HepG2 (cell line): ENCODE results near the gene GNL1.

Experiments used
- CREB3 ChIP-seq: sonication (generic); formaldehyde crosslinking; IDR thresholded peaks from 2 replicates; pipeline ENCODE4 v1.5.0; 2020; ENCODE audit warnings: missing genetic modification reagents
- NONO ChIP-seq, 2 experiments: fragments of 450-650 bp in 1 of 2; sonication (generic) in 1 of 2; formaldehyde crosslinking in 1 of 2; IDR thresholded peaks in 1 of 2; conservative IDR thresholded peaks in 1 of 2; 2 replicates each; pipeline versions ENCODE4 v1.6.1 to v1.8.0; 2017 to 2022; ENCODE audit warnings: mild to moderate bottlenecking in 1 of 2, missing genetic modification reagents in 1 of 2, moderate library complexity in 1 of 2
- SMARCE1 ChIP-seq: fragments of 450-650 bp; IDR thresholded peaks from 2 replicates; pipeline ENCODE4 v1.6.1; 2017; ENCODE audit warnings: borderline replicate concordance
- ZMAT3 ChIP-seq: sonication (generic); formaldehyde crosslinking; conservative IDR thresholded peaks from 2 replicates; pipeline ENCODE4 v1.7.0; 2021; ENCODE audit warnings: missing genetic modification reagents

GRCh38 chr6:30600451-30600961, 44.2 kb upstream of the GNL1 start:
- TF ChIP-seq CREB3 (CRISPR knock-in tag), result no peak
- no peak for TF ChIP-seq ZMAT3 (CRISPR knock-in tag)
- no peak for TF ChIP-seq NONO (IDR thresholded peaks at IDR 0.05)
- TF ChIP-seq NONO (CRISPR knock-in tag; conservative IDR thresholded peaks at IDR 0.05), result no peak
- no peak for TF ChIP-seq SMARCE1
